ENCODE results near the gene TAF11L2.
"Not testable (repeated sequence)": the region's sequence is repeated elsewhere in the genome, so short reads cannot be mapped to it uniquely, and the experiment has no call there.

GRCh38 chr5:17524935-17525334 lies 26.9 kb downstream of the TAF11L2 start, which contains the start of gene TAF11L5:
- TF ChIP-seq, protein P1, sequence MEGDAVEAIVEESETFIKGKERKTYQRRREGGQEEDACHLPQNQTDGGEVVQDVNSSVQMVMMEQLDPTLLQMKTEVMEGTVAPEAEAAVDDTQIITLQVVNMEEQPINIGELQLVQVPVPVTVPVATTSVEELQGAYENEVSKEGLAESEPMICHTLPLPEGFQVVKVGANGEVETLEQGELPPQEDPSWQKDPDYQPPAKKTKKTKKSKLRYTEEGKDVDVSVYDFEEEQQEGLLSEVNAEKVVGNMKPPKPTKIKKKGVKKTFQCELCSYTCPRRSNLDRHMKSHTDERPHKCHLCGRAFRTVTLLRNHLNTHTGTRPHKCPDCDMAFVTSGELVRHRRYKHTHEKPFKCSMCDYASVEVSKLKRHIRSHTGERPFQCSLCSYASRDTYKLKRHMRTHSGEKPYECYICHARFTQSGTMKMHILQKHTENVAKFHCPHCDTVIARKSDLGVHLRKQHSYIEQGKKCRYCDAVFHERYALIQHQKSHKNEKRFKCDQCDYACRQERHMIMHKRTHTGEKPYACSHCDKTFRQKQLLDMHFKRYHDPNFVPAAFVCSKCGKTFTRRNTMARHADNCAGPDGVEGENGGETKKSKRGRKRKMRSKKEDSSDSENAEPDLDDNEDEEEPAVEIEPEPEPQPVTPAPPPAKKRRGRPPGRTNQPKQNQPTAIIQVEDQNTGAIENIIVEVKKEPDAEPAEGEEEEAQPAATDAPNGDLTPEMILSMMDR (IDR thresholded peaks at IDR 0.05; ENCODE audit: poor library complexity): not testable (repeated sequence)
- not testable (repeated sequence) for TF ChIP-seq EZH2 (IDR thresholded peaks at IDR 0.05; ENCODE audit: borderline replicate concordance); EZH2phosphoT487 (IDR thresholded peaks at IDR 0.05; ENCODE audit: low read depth, severe bottlenecking, unreplicated experiment)

Data from hepatocyte (in vitro differentiated cells).